NCI-H2107 treated with DMSO at 0.1 percent for 48 hours (cell line): ENCODE measurements around the gene EPHB3.
A peak's percentile ranks its signal among the peaks of the same experiment; 100 is the strongest.

Experiments
- DNase-seq: peaks from one replicate; lab custom pipeline; 2025; ENCODE audit not compliant: unreplicated experiment; lab: John Stamatoyannopoulos, UW

The EPHB3 gene

DNA sequence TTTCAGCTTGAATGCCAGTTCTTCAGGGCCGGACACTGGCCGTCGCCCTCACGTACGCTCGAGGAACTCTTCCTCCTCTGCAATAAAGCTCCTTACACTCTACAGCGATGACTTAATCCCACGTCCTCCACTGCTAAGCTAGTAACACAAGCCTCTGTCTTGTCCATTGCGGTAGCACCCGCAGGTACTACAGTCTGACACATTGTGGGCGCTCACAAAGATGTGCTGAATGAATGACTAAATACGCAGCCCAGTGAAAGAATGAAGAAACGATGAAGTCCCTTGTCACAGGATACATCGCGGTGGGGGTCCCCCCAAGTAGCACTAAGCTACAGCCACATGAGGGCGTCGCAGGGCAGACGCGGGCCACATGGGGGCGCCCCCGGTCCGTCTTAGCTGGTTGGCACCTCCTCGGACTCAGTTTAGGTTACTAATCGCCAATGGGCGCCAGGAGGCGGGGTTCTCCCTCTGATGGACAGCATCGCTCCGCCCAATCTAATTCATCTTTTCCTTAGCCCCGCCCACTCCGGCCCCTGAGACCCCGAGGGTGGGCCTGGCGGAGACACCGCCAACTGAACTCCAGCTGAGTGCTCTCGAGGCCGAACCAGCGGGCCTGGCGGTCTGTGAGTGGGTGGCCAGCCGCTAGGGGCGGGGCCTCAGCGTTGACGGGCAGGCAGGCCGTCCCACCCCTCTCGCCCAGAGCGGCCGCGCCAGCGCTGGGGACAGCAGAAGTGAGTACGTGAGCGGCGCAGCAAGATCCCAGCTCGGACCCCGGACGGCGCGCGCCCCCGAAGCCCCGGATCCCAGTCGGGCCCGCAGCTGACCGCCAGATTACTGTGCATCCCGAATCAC, at the start of gene EPHB3:
Gene EPHB3 (plus strand): TSS at position 725 of the 852 bp plus-strand sequence. CDS start 451 bp downstream, outside the sequence.
- DNase-seq = peak; percentile 99

DNA sequence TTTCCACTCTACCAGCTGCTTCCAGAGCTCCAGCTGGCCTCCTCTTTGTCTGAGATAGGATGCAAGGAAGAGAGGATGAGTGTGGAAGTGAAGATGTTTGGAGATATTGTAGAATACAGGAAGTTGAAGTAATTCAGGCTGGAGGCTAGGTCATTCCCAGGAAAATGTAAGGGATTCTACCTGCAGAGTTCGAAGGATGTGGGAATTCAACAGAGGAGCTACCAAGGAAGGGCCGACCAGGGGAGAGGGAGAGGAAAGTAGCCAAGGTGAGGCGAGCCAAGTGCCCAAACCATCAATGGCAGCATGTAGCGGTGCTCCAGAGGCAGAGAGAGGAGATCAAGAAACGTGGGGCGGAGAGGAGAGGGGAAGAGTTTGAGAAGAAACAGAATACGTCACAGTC, 49.0 kb upstream of the EPHB3 start:
- no peak for DNase-seq

DNA sequence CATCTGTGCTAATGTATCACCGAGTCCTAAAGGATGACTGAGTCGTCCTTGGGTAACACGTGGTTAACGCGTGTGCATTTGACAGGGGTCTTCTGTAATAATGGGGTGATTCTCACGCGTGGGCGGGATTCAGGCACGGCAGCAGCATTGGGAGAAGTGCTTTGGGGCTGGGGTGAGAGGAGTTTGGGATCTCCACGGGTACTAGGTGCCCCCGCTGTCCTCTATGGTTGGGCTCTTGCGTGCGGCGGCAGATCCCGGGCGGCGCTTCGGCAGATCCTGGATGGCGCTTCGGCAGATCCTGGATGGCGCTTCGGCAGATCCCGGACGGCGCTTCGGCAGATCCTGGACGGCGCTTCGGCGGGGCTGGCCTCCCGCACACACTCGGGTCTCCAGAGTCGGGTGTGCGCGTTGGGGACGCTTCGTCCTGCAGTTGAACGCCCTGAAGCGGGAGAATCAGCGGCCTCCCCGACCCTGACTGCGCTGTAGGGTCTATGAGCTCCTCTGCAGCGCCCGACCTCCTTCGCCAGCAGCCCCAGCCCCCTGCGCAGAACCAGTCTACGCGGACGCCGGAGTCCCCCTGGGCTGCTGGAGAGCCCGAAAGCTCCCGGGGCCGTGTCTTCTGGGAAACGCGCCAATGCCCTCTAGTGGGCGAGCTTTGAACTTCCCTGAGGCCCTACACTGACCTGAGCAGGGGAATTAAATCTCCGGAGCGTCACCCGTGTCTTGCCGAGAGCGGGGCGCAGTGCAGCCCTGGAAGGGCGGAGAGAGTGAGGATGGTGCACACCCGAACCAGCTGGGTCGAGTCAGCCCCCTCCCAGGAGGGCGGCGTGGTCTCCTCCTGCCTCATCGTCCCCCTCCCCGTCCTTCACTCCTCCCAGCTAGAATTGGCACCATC, 48.1 kb upstream of the EPHB3 start:
- DNase-seq = peak; percentile 88

DNA sequence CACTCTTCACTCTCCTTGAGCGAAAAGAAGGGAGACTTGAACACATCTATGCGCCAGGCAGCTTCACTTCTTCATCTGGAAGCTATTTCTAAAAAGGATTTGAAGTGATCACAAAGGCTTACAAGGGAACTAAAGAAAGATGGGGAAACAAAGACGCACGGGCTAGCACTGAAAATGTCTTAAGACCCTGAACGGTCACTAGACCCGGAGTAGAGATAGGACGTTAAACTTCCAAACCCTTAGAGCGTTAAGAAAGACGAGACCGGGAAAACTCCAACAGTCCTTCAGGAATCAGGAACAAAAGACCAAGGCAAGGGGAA, 47.5 kb upstream of the EPHB3 start:
- no peak for DNase-seq

DNA sequence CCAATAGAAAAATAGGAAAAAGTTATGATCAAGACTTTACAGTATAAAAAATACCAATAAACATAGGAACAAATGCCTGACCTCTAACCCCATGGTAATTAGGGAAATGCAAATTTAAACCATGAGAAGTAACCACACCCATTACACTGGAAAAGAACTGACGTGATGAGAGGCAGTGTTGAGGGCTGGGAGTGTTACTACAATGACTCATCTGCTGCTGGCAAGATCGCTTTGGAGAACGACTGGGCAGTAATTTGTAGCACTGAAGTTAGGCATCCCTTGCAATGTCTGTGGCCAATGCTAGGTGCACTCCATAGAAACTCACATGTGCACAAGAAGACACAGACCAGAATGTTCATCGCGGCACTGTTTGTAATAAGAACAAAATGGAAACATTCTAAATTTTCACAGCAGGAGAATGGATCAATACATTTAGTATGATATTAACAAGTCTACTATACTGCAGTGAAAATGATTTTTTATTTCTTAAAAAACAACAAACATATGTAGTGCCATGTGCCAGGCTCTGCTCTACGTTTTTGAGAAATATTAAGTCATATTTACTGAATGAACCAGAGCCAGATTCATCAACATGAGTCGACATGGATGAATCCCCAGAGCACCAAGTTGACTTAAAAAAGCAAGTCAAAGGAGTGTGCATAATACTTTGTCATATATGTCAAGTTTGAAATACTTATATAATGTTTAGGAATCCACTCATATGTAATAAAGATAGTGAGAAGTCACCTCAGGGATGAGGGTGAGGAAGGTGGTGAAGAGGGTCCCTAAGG, 37.6 kb upstream of the EPHB3 start:
- no peak for DNase-seq

DNA sequence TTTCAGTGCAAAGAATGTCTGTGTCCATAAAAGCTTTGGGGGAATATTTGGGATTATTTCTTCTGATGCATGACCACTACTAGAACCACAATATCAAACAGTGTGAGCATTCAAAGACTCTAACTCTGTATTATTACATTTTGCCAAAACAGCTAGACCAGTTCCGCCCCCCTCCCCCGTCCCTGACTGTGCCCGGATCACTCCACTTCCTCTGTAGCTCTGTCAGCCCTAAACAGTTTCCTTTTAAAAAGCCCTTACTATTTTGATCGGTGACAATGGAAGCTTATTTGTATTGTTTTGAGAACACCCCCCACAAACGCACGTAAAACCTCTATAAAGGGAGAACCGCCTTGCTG, 36.6 kb upstream of the EPHB3 start:
- no peak for DNase-seq

DNA sequence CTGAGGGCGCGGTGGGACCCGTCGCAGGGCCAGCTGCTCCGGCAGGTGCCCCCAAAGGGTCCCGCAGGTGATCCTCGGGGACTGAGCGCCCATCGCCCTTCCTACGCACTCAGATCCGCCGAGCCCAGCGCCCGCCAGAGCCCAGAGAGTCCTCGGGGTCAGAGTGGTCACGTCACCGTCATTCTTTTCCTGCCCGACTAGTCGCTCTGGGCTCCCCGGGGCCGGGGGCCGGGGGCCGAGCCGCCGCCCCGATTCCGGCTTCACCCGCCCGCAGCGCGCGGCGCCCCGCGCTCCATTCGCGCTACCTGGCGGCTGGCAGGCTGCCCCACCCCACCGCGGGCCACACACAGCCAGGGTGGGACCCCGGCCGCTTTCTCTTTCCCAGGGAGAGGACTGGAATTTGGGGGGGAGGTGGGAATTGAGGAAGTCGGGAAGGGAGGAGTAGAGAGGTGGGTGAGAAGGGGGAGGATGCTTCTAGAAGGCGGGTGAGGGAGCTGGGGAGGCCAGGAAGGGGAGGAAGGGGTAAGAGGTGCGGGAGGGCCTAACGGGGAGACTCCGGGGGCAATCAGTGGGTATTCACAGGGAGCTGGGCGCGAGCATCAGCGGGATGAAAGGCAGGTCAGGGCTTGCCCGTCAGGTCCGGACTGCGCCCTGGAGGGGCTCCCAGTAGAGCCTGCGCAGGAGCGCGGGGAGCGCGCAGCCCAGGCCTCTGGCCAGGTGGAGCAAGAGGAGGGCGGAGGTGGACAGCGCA, 36.1 kb upstream of the EPHB3 start:
- DNase-seq = no peak

DNA sequence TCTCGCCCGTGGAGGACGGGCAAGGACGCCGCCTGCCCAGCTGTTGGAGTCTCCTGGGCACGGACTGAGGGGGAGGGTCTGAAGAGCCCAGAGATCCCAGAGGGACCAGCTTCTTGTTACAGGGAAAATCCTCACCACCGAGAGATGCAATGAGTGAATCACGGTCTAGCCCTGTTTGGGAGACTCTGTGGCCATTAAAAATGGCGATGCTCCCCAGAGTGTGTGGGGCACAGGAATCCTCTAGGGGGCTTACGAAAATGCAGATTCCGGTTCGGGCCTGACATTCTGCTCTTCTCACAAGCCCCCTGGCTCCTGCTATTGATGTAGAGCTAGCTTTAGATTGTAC, 35.5 kb upstream of the EPHB3 start:
- no peak for DNase-seq

DNA sequence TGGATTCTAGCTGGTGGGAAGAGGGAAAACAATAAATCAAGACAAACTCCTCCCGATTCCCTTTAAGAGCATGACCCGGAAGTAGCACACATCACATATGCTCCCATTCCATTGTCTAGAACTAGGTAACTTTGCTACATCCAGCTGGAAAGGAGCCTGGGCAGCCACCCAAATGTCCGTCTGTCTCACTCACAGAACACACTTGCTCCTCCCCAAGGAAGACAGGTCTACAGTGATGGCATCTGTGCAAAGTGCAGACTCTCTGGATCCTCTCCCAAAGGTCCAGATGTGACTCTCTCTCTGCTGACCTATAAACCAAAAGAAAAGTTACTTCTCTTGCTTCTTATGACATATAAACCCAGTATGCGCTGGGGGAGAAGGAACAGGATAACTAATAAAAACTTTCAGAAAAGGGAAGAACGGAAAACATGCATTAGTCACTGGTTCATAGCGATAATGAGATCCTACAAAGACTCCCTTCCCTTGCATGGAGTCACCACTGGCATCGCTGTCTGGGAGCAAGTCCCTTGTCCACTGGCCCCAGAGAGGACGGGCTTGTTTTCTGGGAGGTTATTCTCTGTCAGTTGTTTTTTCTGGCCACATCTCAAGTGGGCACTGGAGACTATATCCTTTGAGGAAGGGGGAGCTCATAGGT, 29.8 kb upstream of the EPHB3 start:
- DNase-seq = no peak

DNA sequence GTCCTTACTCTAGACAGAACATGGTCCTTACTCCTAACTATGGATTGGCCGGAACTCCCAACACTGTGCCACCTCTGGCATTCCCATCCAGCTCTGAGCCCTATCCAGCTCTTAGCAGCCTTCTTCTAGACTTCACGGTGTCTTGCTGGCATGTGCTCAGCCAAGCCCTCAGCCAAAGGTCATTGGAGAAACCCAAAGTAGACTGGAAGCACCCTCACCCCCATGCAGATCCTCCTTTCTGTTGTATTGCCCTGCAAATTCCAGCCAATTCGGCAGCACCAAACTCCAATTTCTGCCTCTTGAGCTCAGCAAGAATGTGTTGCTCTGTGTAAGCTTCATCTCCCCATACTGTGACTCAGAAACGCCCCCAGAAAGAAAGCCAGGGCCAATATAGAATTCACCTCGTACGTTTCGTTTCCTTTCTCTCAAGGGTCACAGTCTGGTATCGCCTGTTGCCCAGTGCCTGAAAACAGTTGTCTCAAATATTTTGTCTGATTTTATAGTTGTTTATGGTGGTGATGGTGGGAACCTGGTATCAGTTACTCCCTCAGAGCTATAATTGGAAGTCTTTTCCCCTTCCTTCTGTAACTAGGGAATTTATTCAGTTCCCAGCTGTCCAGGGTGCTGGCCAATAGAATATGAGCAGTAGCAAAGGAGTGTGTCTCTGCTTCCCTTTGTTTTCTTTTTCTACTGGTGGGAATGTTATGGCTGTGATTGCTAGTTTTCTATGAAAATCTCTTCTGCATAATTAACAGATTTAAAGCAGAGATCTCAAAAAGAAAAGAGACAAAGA, 28.4 kb upstream of the EPHB3 start:
- no peak for DNase-seq

DNA sequence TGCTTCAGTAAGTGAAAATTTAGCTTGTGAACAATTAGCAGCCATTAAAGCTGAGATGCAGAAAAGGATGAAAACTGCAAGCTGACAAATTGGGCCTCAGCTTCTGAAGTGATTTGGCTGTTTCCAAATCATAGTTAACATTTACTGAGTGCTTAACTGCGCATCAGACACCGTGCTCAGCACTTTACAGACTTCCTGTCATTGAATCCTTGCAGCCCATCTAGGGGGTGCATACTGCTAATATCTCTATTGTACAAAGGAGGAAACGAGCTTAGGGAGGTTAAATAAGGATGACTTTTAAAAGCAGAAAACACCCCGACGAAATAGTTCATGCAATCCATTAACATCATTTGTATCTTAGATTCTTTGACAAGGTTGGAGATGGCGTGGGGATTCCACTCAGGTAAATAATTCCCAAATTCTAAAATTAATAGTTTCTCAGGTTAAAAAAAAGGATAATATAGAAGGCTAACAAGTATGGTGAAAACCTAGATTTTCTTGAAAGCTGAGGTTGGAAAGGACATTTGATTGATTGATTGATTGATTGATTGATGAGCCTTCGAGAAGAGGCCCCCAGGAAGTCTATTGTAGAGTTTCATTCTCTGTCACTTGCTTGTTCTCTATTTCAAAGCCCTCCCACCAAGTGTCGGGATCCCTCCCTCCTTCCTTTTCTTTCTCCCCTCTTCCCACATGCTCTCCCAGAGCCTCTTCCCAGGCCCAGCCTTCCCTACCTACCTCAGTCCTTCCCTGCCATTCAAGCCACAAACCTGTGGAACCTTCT, 23.5 kb upstream of the EPHB3 start:
- no peak for DNase-seq

DNA sequence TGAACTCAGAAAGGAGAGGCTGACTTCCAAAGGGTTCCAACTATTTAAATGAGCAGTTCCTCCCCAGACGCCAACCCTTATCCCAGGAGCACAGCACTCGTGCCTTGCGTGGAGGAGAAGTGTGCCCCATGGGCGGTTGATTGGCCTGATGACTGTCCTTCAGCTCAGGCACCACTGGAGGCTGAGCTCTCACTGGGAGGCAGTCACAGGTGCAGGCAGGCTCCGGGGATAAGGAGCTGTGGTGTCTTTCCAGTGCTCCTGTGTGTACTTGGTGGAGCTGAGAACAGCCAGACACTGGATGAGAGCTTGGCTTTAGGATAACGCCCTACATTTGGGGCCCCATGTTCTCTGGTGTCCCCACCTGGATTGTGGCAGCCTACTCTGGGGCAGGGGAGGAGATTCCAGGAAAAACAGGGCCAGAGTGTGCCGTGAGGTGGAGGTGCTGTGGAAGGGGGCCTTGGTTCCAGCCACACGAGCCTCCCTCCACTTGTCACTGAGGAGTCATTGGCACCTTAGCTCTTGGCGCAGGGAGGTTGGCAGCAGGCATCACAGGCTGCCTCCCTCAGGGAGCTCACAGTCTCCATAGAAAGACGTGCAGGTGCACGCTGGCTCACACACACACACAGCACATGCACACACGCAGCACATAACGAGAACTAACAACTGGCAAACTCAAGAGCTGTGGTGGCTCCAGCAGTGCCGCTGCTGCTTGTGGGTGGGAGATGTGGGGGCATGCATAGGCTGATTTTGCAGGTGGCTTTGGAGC, 22.7 kb upstream of the EPHB3 start:
- no peak for DNase-seq

DNA sequence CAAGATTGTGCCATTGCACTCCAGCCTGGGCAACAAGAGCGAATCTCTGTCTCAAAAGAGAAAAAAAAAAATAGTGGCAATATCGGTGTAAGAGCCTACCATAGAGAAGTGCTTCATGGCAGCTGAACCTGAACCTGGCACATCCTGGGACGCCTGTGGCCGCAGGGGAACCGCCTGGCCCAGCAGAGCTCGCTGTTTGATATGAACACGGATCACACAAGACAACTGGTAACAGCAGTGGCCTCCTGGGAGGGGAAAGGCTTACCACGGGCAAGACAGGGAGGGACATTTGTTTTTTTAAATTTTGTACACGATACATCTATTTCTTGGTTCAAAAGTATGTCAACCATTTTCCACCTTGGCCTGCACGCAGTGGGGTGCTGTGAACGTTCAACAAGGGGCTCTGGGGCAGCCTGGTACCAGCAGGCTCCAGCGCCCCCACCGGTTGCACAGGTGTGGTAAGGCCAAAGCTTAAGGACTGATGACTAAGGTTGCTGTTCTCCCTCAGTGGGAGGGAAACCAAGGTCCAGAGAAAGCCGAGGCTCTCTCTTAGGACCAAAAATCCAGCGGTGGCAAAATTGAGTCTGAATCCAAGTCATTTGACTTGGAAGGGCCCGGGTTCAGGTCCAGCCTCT, 21.7 kb upstream of the EPHB3 start:
- DNase-seq = no peak

DNA sequence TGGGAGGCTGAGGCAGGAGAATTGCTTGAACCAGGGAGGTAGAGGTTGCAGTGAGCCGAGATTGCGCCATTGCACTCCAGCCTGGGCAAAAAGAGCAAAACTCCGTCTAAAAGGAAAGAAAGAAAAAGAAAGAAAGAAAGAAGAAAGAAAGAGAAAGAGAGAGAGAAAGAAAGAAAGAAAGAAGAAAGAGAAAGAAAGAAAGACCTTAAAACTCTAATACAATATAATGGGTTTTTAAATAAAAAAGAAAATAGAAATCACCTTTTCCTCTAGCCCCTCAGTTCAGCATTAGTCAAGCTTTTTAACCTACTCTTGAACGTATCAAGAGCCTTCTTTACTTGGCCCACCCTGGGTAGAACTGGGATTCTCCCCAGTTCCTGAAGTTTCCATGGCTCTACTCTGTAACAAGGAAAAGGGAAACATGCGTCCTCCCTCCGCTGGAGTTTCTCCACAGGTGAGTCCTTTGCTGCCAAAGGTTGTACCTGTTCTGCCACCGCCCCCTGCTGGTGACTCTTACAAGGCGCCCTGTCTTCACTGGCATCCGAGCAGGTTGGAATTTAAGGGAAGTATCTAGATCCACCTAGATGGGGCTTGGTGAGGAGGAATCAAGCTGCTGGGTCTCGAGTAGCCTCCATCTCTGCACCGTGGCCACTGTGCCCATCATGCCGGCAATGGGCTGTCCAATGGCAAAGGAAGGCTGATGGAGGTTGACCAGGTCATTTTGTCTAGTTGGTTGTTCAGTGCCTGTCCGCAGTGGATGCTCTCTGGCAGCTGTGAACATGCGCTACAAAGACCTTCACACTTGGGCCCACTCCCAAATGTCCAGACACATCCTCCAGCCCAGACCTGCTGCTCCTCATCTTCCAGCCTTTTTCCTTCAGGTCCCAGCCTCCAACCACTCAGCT, 20.6 kb upstream of the EPHB3 start:
- peak; percentile 87 for DNase-seq

DNA sequence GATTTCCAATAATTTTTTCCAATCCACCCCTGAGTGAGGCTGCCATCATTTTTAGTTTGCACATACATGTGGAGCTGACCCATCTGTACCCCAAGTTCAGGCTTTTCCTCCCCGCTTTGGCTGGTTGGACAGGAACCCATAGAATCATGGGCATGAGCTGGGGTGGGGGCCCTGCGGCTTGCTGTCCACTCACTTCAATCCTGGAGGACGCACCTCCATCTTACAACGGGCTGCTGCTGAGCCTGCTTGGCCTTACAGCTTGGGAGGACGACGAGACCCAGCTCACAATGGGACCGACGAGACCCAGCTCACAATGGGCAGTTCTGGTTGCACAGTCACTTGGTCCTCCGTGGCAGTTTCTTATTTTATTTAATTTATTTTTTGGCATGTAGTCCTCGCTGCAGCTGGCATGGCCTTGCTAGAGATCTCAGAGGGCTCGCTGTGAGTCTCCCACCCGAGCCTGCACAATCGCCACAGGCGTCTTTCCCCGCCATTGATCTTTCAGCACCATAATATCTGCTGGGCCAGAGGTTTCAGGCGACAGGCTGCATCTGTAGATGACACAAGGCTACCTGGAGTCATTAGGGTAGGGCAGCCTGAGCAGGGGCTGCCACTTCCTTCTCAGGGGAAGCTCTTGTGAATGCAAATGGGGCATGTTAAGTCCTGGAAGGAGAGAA, 19.6 kb upstream of the EPHB3 start:
- no peak for DNase-seq

DNA sequence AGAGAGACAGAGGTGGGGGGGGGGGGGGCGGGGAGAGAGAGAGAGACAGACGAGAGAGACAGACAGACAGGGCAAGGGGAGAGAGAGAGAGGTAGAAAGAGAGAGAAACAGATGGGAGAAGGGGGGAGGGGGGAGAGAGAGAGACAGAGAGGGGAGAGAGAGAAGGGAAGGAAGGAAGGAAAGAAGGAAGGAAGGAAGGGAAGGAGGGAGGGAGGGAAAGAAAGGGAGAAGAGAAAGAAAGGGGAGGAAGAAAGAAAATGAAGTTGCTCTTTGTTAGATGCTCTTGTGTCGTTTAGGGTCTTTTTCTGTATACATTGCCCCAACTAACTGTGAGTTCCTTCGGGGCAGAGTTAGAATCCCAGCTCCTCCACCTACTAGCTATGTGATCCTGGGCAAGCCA, 19.0 kb upstream of the EPHB3 start:
- DNase-seq = no peak
